Measurements from ENCODE around the gene CACNA2D4. TPM values are rescaled to one million over a fixed set of nuclear protein-coding genes. Genes with fewer than 3 reads are reported as not detected.

Gene CACNA2D4
- total and polyA plus RNA-seq, 2 of the 13 experiments (the other 11 are each of a cell fraction or from before 2014, with no cell fraction given) = 14.2 to 136 TPM

- TF ChIP-seq POLR2A (IDR thresholded peaks at IDR 0.05; ENCODE audit: insufficient read depth in 1 of 2, low read depth in 2 of 2, low read length in 2 of 2) (no peak), ZNF362 (CRISPR knock-in tag; IDR thresholded peaks at IDR 0.05; ENCODE audit: borderline replicate concordance) (no peak), SRSF1 (optimal IDR thresholded peaks at IDR 0.05; ENCODE audit: low read depth, low read length) (no peak), FOXM1 (CRISPR knock-in tag; IDR thresholded peaks at IDR 0.05) (no peak), SMAD9 (CRISPR knock-in tag; IDR thresholded peaks at IDR 0.05) (peak; percentile 39; the same call in 1 of the 2 replicates), ZNF614 (CRISPR knock-in tag; IDR thresholded peaks at IDR 0.05; ENCODE audit: borderline replicate concordance) (0 out of 2 replicates have a peak, but pooled peaks have one; percentile 42), TBX2 (CRISPR knock-in tag; IDR thresholded peaks at IDR 0.05; ENCODE audit: borderline replicate concordance) (peak; percentile 62; the same call in 1 of the 2 replicates), KLF6 (CRISPR knock-in tag; IDR thresholded peaks at IDR 0.05) (0 out of 2 replicates have a peak, but pooled peaks have one; percentile 26), TEF (CRISPR knock-in tag; IDR thresholded peaks at IDR 0.05) (peak; percentile 96), JUNB (CRISPR knock-in tag; IDR thresholded peaks at IDR 0.05; ENCODE audit: borderline replicate concordance) (peak; percentile 85), ZSCAN9 (CRISPR knock-in tag; IDR thresholded peaks at IDR 0.05; ENCODE audit: borderline replicate concordance) (peak; percentile 60; the same call in 1 of the 2 replicates), KDM5A (IDR thresholded peaks at IDR 0.05; ENCODE audit: borderline replicate concordance, low read length) (no peak), ZNF292 (CRISPR knock-in tag; IDR thresholded peaks at IDR 0.05; ENCODE audit: borderline replicate concordance, low read depth) (peak; percentile 45; the same call in 1 of the 2 replicates), IRF2 (CRISPR knock-in tag; IDR thresholded peaks at IDR 0.05) (peak; percentile 62; the same call in 1 of the 2 replicates), SP5 (CRISPR knock-in tag; IDR thresholded peaks at IDR 0.05; ENCODE audit: borderline replicate concordance, low read depth) (0 out of 2 replicates have a peak, but pooled peaks have one; percentile 17), ZBTB7B (CRISPR knock-in tag; IDR thresholded peaks at IDR 0.05) (no peak; the same call in 1 of the 2 replicates), BRD4 (CRISPR knock-in tag; IDR thresholded peaks at IDR 0.05) (peak; percentile 41; the same call in 1 of the 2 replicates), SP4 (CRISPR knock-in tag; IDR thresholded peaks at IDR 0.05) (no peak), KDM4B (CRISPR knock-in tag; IDR thresholded peaks at IDR 0.05) (0 out of 2 replicates have a peak, but pooled peaks have one; percentile 22)
- TF ChIP-seq, protein P1, sequence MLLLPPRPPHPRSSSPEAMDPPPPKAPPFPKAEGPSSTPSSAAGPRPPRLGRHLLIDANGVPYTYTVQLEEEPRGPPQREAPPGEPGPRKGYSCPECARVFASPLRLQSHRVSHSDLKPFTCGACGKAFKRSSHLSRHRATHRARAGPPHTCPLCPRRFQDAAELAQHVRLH (CRISPR knock-in tag; IDR thresholded peaks at IDR 0.05; ENCODE audit: borderline replicate concordance, low read depth) = 0 out of 2 replicates have a peak, but pooled peaks have one; percentile 42
- TF ChIP-seq, protein P2, sequence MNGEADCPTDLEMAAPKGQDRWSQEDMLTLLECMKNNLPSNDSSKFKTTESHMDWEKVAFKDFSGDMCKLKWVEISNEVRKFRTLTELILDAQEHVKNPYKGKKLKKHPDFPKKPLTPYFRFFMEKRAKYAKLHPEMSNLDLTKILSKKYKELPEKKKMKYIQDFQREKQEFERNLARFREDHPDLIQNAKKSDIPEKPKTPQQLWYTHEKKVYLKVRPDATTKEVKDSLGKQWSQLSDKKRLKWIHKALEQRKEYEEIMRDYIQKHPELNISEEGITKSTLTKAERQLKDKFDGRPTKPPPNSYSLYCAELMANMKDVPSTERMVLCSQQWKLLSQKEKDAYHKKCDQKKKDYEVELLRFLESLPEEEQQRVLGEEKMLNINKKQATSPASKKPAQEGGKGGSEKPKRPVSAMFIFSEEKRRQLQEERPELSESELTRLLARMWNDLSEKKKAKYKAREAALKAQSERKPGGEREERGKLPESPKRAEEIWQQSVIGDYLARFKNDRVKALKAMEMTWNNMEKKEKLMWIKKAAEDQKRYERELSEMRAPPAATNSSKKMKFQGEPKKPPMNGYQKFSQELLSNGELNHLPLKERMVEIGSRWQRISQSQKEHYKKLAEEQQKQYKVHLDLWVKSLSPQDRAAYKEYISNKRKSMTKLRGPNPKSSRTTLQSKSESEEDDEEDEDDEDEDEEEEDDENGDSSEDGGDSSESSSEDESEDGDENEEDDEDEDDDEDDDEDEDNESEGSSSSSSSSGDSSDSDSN (CRISPR knock-in tag; IDR thresholded peaks at IDR 0.05) = peak; percentile 28; the same call in 1 of the 2 replicates
- TF ChIP-seq, protein P3, sequence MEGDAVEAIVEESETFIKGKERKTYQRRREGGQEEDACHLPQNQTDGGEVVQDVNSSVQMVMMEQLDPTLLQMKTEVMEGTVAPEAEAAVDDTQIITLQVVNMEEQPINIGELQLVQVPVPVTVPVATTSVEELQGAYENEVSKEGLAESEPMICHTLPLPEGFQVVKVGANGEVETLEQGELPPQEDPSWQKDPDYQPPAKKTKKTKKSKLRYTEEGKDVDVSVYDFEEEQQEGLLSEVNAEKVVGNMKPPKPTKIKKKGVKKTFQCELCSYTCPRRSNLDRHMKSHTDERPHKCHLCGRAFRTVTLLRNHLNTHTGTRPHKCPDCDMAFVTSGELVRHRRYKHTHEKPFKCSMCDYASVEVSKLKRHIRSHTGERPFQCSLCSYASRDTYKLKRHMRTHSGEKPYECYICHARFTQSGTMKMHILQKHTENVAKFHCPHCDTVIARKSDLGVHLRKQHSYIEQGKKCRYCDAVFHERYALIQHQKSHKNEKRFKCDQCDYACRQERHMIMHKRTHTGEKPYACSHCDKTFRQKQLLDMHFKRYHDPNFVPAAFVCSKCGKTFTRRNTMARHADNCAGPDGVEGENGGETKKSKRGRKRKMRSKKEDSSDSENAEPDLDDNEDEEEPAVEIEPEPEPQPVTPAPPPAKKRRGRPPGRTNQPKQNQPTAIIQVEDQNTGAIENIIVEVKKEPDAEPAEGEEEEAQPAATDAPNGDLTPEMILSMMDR (CRISPR knock-in tag; IDR thresholded peaks at IDR 0.05) = no peak
- TF ChIP-seq, protein P4, sequence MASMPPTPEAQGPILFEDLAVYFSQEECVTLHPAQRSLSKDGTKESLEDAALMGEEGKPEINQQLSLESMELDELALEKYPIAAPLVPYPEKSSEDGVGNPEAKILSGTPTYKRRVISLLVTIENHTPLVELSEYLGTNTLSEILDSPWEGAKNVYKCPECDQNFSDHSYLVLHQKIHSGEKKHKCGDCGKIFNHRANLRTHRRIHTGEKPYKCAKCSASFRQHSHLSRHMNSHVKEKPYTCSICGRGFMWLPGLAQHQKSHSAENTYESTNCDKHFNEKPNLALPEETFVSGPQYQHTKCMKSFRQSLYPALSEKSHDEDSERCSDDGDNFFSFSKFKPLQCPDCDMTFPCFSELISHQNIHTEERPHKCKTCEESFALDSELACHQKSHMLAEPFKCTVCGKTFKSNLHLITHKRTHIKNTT (CRISPR knock-in tag; IDR thresholded peaks at IDR 0.05) = no peak
Measured at GRCh38 chr12:1812650-1813302, 105.7 kb downstream of the CACNA2D4 start (continued).
